ENCODE data around the gene AFF4.

DNA sequence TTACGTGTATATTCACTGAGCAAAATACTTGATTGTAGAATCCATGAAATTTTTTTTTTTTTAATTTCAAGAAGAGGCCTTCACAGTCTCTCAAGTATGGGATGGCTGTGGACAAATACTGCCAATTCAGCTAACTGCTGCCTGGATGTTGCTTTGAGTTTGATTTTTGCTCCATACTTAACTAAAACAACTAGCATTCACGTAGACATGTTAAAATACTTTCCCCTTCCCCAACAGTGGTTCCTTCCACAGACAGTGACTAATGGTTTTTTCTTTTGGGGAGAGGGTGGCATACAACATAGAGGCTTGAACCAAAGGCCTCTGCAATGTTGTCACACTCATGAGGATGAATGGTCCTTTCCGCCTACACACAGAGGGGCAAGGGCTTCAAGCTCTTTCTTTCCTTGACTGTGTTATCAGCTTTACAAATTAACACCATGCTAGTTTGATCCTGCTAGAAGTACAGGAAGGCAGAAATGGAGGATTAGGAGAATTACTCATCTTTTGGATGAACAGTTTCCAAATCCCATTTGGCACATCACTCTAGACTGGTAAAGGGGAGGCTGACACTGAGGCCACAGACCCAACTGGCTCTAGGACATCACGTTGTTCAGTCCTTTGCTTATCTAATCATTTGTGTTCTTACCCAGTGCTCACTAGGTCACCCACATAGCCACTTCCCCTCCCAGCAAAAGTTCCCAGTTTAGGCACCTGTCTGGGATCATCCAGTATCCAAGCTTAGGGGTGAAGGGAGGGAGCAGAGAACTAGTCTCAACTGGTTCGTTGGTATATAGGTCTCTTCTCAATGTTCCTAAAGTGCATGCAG, 91.8 kb downstream of the AFF4 start:
- TF ChIP-seq, protein P1, sequence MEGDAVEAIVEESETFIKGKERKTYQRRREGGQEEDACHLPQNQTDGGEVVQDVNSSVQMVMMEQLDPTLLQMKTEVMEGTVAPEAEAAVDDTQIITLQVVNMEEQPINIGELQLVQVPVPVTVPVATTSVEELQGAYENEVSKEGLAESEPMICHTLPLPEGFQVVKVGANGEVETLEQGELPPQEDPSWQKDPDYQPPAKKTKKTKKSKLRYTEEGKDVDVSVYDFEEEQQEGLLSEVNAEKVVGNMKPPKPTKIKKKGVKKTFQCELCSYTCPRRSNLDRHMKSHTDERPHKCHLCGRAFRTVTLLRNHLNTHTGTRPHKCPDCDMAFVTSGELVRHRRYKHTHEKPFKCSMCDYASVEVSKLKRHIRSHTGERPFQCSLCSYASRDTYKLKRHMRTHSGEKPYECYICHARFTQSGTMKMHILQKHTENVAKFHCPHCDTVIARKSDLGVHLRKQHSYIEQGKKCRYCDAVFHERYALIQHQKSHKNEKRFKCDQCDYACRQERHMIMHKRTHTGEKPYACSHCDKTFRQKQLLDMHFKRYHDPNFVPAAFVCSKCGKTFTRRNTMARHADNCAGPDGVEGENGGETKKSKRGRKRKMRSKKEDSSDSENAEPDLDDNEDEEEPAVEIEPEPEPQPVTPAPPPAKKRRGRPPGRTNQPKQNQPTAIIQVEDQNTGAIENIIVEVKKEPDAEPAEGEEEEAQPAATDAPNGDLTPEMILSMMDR (IDR thresholded peaks at IDR 0.05; ENCODE audit: poor library complexity, severe bottlenecking): no peak
- TF ChIP-seq EZH2 (IDR thresholded peaks at IDR 0.05; ENCODE audit: borderline replicate concordance, insufficient read depth, low read length, poor library complexity, severe bottlenecking): no peak

Measured in neural cell (in vitro differentiated cells).